ENCODE results near the gene MSX2.

MSX2 gene

DNA sequence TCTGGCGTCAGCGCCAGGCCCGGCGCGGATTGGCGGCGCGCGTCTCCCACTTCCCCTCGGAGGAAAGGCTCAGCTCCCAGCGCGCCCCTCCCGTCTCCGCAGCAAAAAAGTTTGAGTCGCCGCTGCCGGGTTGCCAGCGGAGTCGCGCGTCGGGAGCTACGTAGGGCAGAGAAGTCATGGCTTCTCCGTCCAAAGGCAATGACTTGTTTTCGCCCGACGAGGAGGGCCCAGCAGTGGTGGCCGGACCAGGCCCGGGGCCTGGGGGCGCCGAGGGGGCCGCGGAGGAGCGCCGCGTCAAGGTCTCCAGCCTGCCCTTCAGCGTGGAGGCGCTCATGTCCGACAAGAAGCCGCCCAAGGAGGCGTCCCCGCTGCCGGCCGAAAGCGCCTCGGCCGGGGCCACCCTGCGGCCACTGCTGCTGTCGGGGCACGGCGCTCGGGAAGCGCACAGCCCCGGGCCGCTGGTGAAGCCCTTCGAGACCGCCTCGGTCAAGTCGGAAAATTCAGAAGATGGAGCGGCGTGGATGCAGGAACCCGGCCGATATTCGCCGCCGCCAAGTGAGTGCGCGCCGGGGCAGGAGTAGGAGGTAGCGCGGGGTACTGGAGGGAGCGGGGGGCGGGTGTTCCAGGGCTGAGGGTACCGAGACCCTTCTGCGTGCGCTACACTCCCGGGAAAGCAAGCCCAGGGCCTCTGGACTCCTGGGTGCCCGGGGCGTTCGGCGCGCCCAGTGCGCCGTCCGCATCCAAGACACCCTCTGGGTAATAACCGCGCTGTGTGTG is at the start of gene MSX2:
Gene MSX2, plus strand, starts transcription at position 99 of the 777 bp plus-strand sequence. Its CDS starts 78 bp downstream, at position 177.
- no peak for DNase-seq (ENCODE audit: low spot score)

DNA sequence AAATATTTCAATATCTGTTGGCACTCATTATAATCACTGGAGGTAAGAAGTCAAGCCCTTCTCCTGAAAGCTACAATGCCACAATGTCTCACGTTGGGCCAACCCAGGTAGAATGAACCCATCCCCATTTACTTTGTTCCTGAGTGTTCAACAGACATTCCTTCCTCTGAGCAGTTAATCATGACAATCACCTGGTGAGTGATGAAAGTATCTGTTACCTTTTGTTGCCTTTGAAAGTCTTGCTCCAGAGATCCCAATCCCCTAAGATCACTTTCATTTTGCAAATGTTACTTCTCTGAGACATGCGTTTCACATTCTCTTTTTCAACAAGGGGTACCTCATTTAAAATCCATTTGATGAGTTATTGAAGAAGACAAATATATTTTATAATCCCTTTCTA is 49.3 kb upstream of the MSX2 start:
- DNase-seq (ENCODE audit: low spot score): no peak

DNA sequence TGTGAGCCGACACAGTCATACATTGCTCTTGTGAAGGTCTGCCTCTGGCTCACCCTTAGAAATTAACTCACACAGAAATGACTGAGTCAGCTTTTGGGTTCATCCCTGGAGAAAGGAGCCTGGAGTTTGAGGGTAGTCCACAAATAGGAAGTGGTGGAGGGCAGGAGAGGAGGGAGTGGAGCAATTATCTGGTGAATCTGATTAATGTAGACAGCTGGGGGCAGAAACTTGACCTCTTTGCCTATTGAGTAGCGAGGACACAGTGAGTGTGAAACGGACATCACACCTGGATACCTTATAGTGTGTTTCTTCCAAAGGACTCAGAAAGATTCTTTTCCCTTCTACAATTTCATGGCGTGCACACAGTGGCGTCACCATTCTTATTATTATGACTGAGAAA is 48.5 kb upstream of the MSX2 start:
- DNase-seq (ENCODE audit: low spot score): no peak

DNA sequence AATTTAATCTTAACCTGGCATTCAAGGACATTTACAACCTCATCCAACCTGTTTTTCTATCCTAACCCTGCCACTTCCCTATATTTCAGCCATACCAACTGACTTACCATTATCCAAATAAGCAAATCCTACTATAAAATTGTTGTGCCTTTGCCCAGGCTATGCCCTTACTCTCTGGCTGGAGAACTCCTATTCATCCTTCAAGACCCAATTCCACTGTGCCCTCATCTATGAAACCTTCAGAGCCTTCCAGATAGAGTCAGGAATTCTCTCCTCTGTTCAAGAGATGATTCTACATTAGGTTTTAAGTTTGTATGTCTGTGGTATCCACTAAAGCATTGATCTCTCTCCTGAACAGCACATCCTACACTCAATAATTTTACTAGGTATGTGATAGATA is 46.3 kb upstream of the MSX2 start:
- DNase-seq (ENCODE audit: low spot score): no peak

GRCh38 chr5:174680901-174681565 is 43.3 kb upstream of the MSX2 start:
- DNase-seq (ENCODE audit: low spot score): no peak

DNA sequence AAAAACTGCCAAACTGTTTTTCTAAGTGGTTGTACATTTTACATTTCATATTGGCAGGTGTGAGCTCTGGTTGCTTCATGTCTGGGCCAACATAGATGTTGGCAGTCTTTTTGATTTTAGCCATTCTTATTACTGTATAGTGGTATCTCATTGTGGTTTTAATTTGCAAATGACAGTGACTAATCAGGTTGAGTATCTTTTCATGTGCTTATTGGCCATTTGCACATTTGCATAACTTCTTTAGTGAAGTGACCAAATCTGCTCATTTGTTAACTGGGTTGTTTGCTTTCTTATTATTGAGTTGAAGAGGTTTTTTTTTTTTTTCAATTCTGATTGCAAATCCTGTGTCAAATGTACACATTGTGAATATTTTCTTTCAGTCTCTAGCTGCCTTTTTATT is 36.9 kb upstream of the MSX2 start:
- no peak for DNase-seq (ENCODE audit: low spot score)

DNA sequence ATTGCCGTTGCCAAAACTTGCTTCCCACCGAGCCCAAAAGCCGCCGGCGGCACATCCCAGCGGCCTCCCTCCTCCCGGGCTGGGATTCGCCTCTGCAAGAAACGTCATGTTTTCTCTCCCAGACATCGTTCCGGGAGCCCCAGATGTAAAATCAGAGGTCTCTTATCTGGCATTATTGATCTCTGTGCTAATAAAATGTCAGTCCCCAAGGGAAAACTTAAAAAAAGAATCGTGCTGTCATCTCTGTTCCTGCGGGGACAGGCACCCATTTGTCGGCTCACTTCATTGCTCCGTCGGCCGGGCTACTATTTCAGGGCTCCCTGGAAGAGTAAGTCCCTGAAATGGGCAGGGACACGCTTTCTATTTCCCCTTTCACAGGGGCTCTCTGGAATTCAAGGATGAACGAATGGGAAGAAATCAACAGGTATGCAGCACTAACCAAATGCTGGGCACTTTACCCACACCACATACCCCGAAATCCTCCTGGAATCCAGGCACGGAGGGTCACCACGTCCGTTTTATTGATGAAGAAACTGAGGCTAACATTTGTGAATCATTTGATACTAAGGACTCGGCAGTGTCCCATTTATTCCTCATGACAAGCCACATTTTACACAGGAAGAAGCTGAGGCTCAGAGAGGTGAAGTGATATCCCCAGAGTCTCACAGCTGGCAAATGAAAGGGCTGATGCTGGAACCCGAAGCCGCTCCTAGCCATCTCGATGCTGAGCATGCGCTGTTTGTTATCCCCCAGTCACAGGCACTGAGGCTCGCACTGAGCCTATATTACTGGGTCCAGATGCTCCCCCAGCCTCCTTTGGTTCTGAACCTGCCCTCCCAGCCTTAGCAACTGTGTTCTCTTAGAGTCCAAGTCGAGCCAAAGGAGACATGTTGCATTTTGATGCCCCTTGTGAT is 35.7 kb upstream of the MSX2 start:
- no peak for DNase-seq (ENCODE audit: low spot score)

DNA sequence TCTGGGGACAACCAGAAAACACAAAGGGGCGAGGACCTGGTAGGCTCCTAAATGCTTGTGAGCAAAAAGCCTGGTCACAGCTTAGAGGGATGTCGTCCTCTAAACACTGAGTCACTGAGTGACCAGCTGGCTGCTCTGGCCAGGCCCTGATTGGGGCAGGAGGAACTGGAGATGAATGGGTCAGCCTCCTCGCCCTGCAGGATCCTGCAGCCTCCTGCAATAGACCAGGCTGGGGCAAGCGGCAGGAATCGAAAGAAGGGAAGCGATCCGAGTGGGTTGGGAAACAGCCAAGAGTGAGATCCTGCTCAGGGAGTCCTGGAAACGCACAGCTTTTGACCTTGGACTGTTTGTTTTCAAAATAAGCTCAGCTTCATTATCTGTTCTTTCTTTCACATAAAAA is 34.1 kb upstream of the MSX2 start:
- no peak for DNase-seq (ENCODE audit: low spot score)

GRCh38 chr5:174692381-174692780 is 32.0 kb upstream of the MSX2 start:
- DNase-seq (ENCODE audit: low spot score): no peak

DNA sequence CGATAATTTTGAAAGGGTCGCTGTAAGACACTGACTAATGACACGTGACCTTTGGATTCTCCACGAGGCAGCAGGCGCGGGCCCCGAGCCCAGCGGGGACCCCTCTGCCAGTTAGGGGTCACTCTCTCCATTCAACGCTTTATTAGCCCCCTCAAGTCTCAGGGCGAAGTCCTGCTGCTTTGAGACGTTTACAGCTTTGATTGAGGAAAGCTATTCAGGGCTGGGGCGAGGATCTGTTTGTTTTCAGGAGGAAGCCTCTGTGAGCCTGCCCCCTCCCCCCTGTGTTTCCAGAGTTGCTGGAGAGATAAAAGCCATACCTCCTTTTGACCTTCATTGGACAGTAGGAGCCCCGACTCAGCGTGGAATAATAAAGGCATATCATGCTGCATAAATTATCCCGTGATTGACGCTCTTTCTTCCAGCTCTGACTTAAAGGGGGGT is 31.4 kb upstream of the MSX2 start:
- DNase-seq (ENCODE audit: low spot score): no peak

DNA sequence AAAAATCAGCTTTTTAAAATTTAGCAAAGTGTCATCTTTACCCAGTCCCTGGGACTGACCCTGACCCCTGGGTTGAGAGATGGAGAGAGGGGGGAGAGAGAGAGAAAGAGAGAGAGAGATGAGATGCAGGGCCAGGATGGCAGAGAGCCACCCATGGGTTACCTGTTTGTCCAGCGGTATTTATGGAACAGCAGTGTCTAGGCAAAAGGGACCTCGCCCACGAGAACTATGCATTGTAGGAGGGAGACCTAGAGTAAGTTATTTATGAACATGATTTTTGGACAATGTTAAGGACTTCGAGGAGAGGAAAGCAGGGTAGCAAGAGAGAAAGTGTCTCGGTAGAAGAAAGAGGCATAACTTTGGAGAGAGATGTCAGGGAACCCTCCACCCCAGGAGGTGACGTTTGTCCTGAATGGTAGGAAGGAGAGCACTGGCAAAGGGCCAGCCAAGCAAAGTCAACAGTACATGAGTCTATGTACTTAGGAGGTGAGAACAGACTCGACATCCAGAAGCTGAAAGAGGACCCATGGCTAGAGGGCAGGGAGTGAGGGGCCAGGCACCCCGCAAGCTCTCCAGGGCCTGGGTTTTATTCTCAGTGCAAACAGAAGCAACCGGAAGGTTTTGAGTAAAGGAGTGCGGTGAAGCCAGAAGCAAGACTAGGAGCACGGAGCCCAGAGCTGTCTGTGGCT is 30.5 kb upstream of the MSX2 start:
- DNase-seq (ENCODE audit: low spot score): no peak

- DNase-seq (ENCODE audit: low spot score): no peak
Measured at GRCh38 chr5:174694611-174695010, 29.8 kb upstream of the MSX2 start.

- no peak for DNase-seq (ENCODE audit: low spot score)
Measured at GRCh38 chr5:174698156-174698555, 26.2 kb upstream of the MSX2 start.

DNA sequence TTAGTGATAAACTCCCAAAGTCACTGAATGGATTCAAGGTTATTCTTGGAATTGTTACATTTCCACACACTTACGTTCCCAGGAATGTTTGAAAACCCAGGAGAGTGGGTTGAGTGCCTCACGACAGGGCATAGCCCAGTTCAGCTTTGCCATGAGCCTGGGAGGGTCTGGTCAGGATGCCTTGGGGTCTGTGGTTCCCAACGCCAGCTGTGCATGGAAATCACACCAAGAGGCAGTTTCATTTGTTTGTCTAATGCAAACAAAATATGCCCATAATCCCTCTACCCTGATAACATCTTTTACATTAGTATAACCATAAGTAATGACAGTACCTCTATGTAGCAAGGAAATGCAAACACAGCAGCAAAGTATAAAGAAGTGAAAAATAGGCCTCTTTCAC is 25.3 kb upstream of the MSX2 start:
- no peak for DNase-seq (ENCODE audit: low spot score)

DNA sequence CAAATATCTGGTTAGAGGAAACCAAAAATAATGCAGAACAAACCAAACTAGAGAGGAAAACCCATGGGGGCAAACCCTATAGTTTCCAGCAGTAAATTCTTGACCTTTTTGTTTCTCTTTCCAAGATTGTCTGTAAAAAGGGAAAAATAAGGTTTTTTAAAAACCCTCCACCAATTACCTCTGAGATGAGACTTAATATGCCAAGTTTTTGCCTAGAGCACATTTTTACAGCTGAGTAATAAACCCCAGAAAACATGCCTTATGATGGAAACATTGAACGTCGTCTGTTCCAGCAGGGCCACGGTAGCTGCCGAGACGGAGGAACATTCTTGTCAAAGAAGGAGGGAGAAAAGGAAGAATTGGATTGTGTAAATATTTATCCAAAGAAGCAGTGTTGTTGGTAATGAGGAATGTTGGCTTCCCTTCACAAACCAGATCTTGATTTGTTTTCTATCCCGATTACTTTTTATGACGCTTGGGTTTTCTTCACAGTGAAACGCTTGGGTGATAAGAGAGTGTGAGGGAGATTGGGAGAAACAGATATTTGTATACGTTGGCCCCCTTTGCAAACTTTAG is 17.3 kb upstream of the MSX2 start:
- DNase-seq (ENCODE audit: low spot score): no peak

GRCh38 chr5:174707671-174708070 is 16.7 kb upstream of the MSX2 start:
- no peak for DNase-seq (ENCODE audit: low spot score)

GRCh38 chr5:174708476-174709207 is 15.7 kb upstream of the MSX2 start:
- DNase-seq (ENCODE audit: low spot score): no peak

GRCh38 chr5:174714751-174715150 is 9.6 kb upstream of the MSX2 start:
- no peak for DNase-seq (ENCODE audit: low spot score)

DNA sequence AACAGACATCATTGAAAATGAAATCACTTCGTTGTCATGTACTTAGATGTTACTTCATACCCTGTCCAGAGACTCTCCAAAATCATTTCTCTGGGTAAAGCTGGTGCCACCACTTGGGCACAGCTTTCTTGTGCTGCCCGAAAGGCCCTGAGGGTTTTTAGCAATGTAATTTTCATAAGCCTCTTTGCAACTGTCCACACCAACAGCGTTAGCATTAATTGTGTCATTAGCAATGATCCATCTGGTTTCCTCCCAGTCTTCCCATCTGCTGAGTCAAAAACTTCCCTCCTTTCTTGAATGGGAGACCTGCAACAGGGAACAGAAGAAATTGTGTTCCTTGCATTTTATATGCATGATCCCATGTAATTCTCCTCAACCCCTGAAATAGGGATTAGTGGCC is 8.6 kb upstream of the MSX2 start:
- DNase-seq (ENCODE audit: low spot score): no peak

- DNase-seq (ENCODE audit: low spot score): no peak
Measured at GRCh38 chr5:174717826-174718455, 6.4 kb upstream of the MSX2 start.
